Measurements from ENCODE around the gene CERT1.

Gene CERT1

DNA sequence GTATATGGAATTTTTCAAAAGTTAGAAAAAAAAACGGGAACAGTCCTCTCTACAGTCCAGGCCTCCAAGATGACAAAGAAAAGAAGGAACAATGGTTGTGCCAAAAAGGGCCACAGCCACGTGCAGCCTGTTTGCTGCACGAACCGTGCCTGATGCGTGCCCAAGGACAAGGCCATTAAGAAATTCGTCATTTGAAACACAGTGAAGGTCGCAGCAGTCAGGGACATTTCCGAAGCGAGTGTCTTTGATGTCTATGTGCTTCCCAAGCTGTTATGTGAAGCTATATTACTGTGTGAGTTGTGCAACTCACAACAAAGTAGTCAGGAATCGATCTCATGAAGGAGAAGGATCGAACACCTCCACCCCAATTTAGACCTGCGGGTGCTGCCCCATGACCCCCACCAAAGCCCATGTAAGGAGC is 137.0 kb downstream of the CERT1 start:
- no CpG with 5 or more reads among the region's 12 CpGs for WGBS, 2 donors (ENCODE audit: extremely low coverage in 2 of 2, insufficient read length in 2 of 2, insufficient replicate concordance in 1 of 2)

DNA sequence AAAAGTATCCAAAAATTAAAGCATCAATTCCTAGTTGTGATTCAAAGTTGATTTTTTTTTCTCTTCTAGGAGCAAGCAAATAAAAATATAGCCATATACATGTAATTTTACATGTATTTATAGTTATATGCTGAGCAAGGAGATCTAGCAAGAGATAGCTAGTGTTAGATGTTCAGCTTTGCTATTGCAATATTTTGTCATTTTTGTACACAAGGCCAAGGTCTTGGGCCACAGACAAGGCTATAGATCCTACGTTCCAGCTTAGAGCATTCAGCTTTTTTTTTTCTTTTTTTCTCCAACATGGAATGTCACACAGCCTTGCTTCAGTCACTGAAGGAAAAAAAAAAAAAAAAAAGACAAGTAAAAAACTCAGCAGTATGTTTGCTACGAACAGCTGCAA is 137.6 kb downstream of the CERT1 start:
- H3K18ac ChIP-seq (ENCODE audit: low read length): no peak overlapping the region
- H2BK5ac ChIP-seq (ENCODE audit: low read length): no peak overlapping the region
- no peak overlapping the region for H4K91ac ChIP-seq (ENCODE audit: low read depth, low read length, poor library complexity)
- H3K9me3 ChIP-seq (replicated peaks in 1 of 2; ENCODE audit: control insufficient read depth in 2 of 2, insufficient read depth in 1 of 2, low read depth in 1 of 2, low read length in 2 of 2): no peaks in the 10 kb centered on the region
- no peaks in the 10 kb centered on the region for H3K4me1 ChIP-seq (ENCODE audit: control insufficient read depth in 2 of 2, insufficient read depth in 1 of 2, low read depth in 1 of 2, low read length in 2 of 2)
- H2BK120ac ChIP-seq (ENCODE audit: low read depth, low read length): no peak overlapping the region
- H3K79me1 ChIP-seq (ENCODE audit: low read depth, low read length): no peaks in the 10 kb centered on the region
- no peak overlapping the region for H2AFZ ChIP-seq (ENCODE audit: low read length)
- peaks cover 0 to 63% of the 10 kb centered on the region in 2 donors for H3K36me3 ChIP-seq (replicated peaks in 1 of 2; ENCODE audit: control insufficient read depth in 2 of 2, insufficient read depth in 2 of 2, low read length in 2 of 2)
- no peak overlapping the region for H3K27ac ChIP-seq (replicated peaks; ENCODE audit: low read length)
- H3K27me3 ChIP-seq (ENCODE audit: control insufficient read depth in 3 of 3, insufficient read depth in 3 of 3, low read depth in 1 of 3, low read length in 3 of 3): no peaks in the 10 kb centered on the region
- H3K23ac ChIP-seq (ENCODE audit: low read depth, low read length, poor library complexity): no peak overlapping the region
- no peak overlapping the region for H2BK12ac ChIP-seq (ENCODE audit: low read length)
- no peak overlapping the region for H4K8ac ChIP-seq (ENCODE audit: low read depth, low read length)
- no peak overlapping the region for H3K14ac ChIP-seq (ENCODE audit: low read length)
- no CpG with 5 or more reads among the region's 2 CpGs for WGBS, 2 donors (ENCODE audit: extremely low coverage in 2 of 2, insufficient read length in 2 of 2, insufficient replicate concordance in 1 of 2)
- H3K4ac ChIP-seq (ENCODE audit: low read length): no peak overlapping the region
- H2BK15ac ChIP-seq (ENCODE audit: low read length): no peak overlapping the region
- no peak overlapping the region for H2AK5ac ChIP-seq (ENCODE audit: low read depth, low read length)
- no peak for DNase-seq (ENCODE audit: low spot score)
- no peak overlapping the region for H3K4me3 ChIP-seq (ENCODE audit: low read length in 2 of 2)
- no peak overlapping the region for H3K9ac ChIP-seq (ENCODE audit: low read depth, low read length, poor library complexity)
- no peak overlapping the region for H3K4me2 ChIP-seq (ENCODE audit: insufficient read depth, low read length, poor library complexity, severe bottlenecking)

More for the DNA sequence above, 137.0 kb downstream of the CERT1 start:
- Histone ChIP-seq H3K18ac (ENCODE audit: low read length) (no peak overlapping the region), H3K36me3 (replicated peaks in 1 of 2; ENCODE audit: control insufficient read depth in 2 of 2, insufficient read depth in 2 of 2, low read length in 2 of 2) (peaks cover 1 to 69% of the 10 kb centered on the region in 2 donors), H3K4me3 (ENCODE audit: low read length in 2 of 2) (no peak overlapping the region), H2BK120ac (ENCODE audit: low read depth, low read length) (no peak overlapping the region), H3K9me3 (replicated peaks in 1 of 2; ENCODE audit: control insufficient read depth in 2 of 2, insufficient read depth in 1 of 2, low read depth in 1 of 2, low read length in 2 of 2) (no peaks in the 10 kb centered on the region), H3K4me2 (ENCODE audit: insufficient read depth, low read length, poor library complexity, severe bottlenecking) (no peak overlapping the region), H4K8ac (ENCODE audit: low read depth, low read length) (no peak overlapping the region), H2BK12ac (ENCODE audit: low read length) (no peak overlapping the region), H3K4ac (ENCODE audit: low read length) (no peak overlapping the region), H2AK5ac (ENCODE audit: low read depth, low read length) (no peak overlapping the region), H3K9ac (ENCODE audit: low read depth, low read length, poor library complexity) (no peak overlapping the region), H3K27me3 (ENCODE audit: control insufficient read depth in 3 of 3, insufficient read depth in 3 of 3, low read depth in 1 of 3, low read length in 3 of 3) (no peaks in the 10 kb centered on the region), H3K4me1 (ENCODE audit: control insufficient read depth in 2 of 2, insufficient read depth in 1 of 2, low read depth in 1 of 2, low read length in 2 of 2) (no peaks in the 10 kb centered on the region), H3K27ac (replicated peaks; ENCODE audit: low read length) (no peak overlapping the region), H2AFZ (ENCODE audit: low read length) (no peak overlapping the region), H4K91ac (ENCODE audit: low read depth, low read length, poor library complexity) (no peak overlapping the region), H3K14ac (ENCODE audit: low read length) (no peak overlapping the region), H2BK15ac (ENCODE audit: low read length) (no peak overlapping the region), H3K23ac (ENCODE audit: low read depth, low read length, poor library complexity) (no peak overlapping the region), H2BK5ac (ENCODE audit: low read length) (no peak overlapping the region), H3K79me1 (ENCODE audit: low read depth, low read length) (no peaks in the 10 kb centered on the region)
- no peak for DNase-seq (ENCODE audit: low spot score)

DNA sequence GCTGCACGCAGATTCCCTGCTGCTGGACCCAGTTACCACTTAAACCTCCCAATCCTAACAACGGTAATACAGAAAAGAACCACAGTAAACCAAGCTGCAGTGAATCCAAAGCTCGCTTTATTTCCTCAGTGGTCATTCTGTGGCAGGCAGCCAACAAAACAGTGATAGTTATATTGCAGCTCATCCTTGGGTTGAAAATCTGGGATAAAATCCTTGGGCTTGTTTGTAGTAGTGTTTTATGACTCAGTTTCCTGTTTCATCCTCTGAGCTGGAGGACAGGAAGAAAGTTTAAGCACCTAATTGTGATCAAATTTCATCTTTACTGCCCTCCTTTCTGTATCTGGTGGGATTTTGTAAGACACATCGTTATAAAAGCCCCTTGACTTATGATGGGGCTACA is 143.0 kb downstream of the CERT1 start:
- Histone ChIP-seq H3K23ac (ENCODE audit: low read depth, low read length, poor library complexity) (no peak overlapping the region), H3K27ac (replicated peaks; ENCODE audit: low read length) (no peak overlapping the region)

DNA sequence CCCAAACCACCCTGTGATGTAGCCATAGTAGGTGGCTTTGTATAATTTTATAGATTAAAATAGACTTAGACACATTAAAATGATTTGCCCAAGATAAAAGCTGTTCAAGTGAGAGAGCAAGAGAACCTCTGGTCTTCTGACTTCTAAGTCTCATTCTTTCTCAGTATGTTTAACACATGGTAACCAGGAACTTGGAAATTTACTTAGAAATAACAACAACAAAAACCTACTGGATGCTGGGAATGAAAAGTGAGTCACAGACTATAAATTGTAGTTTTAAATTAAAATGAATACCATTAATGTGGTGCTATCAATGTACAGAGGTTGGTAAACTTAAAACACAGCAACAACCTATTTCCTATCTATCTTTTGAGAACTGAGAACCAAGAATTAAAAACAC is 144.0 kb downstream of the CERT1 start:
- no peak overlapping the region for H3K9ac ChIP-seq (ENCODE audit: low read depth, low read length, poor library complexity)
- H2AK5ac ChIP-seq (ENCODE audit: low read depth, low read length): no peak overlapping the region
- H4K91ac ChIP-seq (ENCODE audit: low read depth, low read length, poor library complexity): no peak overlapping the region
- no peak overlapping the region for H3K4me3 ChIP-seq (ENCODE audit: low read length in 2 of 2)
- H2BK12ac ChIP-seq (ENCODE audit: low read length): no peak overlapping the region
- no peak overlapping the region for H3K27ac ChIP-seq (replicated peaks; ENCODE audit: low read length)
- H2BK15ac ChIP-seq (ENCODE audit: low read length): no peak overlapping the region
- H3K27me3 ChIP-seq (ENCODE audit: control insufficient read depth in 3 of 3, insufficient read depth in 3 of 3, low read depth in 1 of 3, low read length in 3 of 3): no peaks in the 10 kb centered on the region
- H2AFZ ChIP-seq (ENCODE audit: low read length): no peak overlapping the region
- H3K36me3 ChIP-seq (replicated peaks in 1 of 2; ENCODE audit: control insufficient read depth in 2 of 2, insufficient read depth in 2 of 2, low read length in 2 of 2): peaks cover 0 to 26% of the 10 kb centered on the region in 2 donors
- H2BK5ac ChIP-seq (ENCODE audit: low read length): no peak overlapping the region
- H3K4ac ChIP-seq (ENCODE audit: low read length): no peak overlapping the region
- no peaks in the 10 kb centered on the region for H3K9me3 ChIP-seq (replicated peaks in 1 of 2; ENCODE audit: control insufficient read depth in 2 of 2, insufficient read depth in 1 of 2, low read depth in 1 of 2, low read length in 2 of 2)
- H3K4me1 ChIP-seq (ENCODE audit: control insufficient read depth in 2 of 2, insufficient read depth in 1 of 2, low read depth in 1 of 2, low read length in 2 of 2): no peaks in the 10 kb centered on the region
- H3K79me1 ChIP-seq (ENCODE audit: low read depth, low read length): no peaks in the 10 kb centered on the region
- no peak for DNase-seq (ENCODE audit: low spot score)
- H3K23ac ChIP-seq (ENCODE audit: low read depth, low read length, poor library complexity): no peak overlapping the region
- no peak overlapping the region for H3K4me2 ChIP-seq (ENCODE audit: insufficient read depth, low read length, poor library complexity, severe bottlenecking)
- no peak overlapping the region for H3K14ac ChIP-seq (ENCODE audit: low read length)
- H2BK120ac ChIP-seq (ENCODE audit: low read depth, low read length): no peak overlapping the region
- no peak overlapping the region for H4K8ac ChIP-seq (ENCODE audit: low read depth, low read length)
- H3K18ac ChIP-seq (ENCODE audit: low read length): no peak overlapping the region

More for the DNA sequence above, 143.0 kb downstream of the CERT1 start:
- H3K9ac ChIP-seq (ENCODE audit: low read depth, low read length, poor library complexity): no peak overlapping the region
- H4K91ac ChIP-seq (ENCODE audit: low read depth, low read length, poor library complexity): no peak overlapping the region
- no peaks in the 10 kb centered on the region for H3K79me1 ChIP-seq (ENCODE audit: low read depth, low read length)
- no peaks in the 10 kb centered on the region for H3K9me3 ChIP-seq (replicated peaks in 1 of 2; ENCODE audit: control insufficient read depth in 2 of 2, insufficient read depth in 1 of 2, low read depth in 1 of 2, low read length in 2 of 2)
- no peaks in the 10 kb centered on the region for H3K4me1 ChIP-seq (ENCODE audit: control insufficient read depth in 2 of 2, insufficient read depth in 1 of 2, low read depth in 1 of 2, low read length in 2 of 2)
- DNase-seq (ENCODE audit: low spot score): no peak
- H3K4me2 ChIP-seq (ENCODE audit: insufficient read depth, low read length, poor library complexity, severe bottlenecking): no peak overlapping the region
- no peak overlapping the region for H2BK120ac ChIP-seq (ENCODE audit: low read depth, low read length)
- no peak overlapping the region for H2BK15ac ChIP-seq (ENCODE audit: low read length)
- no peak overlapping the region for H2BK5ac ChIP-seq (ENCODE audit: low read length)
- H3K14ac ChIP-seq (ENCODE audit: low read length): no peak overlapping the region
- peaks cover 0 to 26% of the 10 kb centered on the region in 2 donors for H3K36me3 ChIP-seq (replicated peaks in 1 of 2; ENCODE audit: control insufficient read depth in 2 of 2, insufficient read depth in 2 of 2, low read length in 2 of 2)
- H4K8ac ChIP-seq (ENCODE audit: low read depth, low read length): no peak overlapping the region
- no peak overlapping the region for H2AK5ac ChIP-seq (ENCODE audit: low read depth, low read length)
- no peak overlapping the region for H2BK12ac ChIP-seq (ENCODE audit: low read length)
- no peak overlapping the region for H3K18ac ChIP-seq (ENCODE audit: low read length)
- no peaks in the 10 kb centered on the region for H3K27me3 ChIP-seq (ENCODE audit: control insufficient read depth in 3 of 3, insufficient read depth in 3 of 3, low read depth in 1 of 3, low read length in 3 of 3)
- no peak overlapping the region for H3K4ac ChIP-seq (ENCODE audit: low read length)
- no peak overlapping the region for H3K4me3 ChIP-seq (ENCODE audit: low read length in 2 of 2)
- no peak overlapping the region for H2AFZ ChIP-seq (ENCODE audit: low read length)
- WGBS, 2 donors (ENCODE audit: extremely low coverage in 2 of 2, insufficient read length in 2 of 2, insufficient replicate concordance in 1 of 2): no CpG with 5 or more reads among the region's 4 CpGs

Data from neuronal stem cell (in vitro differentiated cells).